SK-N-SH treated with all-trans-retinoic acid at 6 μM for 48 hours (cell line): Measurements from ENCODE around the gene SMO.

ENCODE experiments used
- ATAC-seq: fragments of 200-7000 bp; cut with Tn5 transposase; 3 replicates; pipeline ENCODE4 v1.9.1; 2020; ENCODE audit warnings: mild to moderate bottlenecking, moderate library complexity
- ARNTL ChIP-seq: fragments of 450-650 bp; formaldehyde crosslinking; IDR thresholded peaks from 2 replicates; pipeline ENCODE4 v1.5.0; 2020; ENCODE audit warnings: low read depth, mild to moderate bottlenecking, moderate library complexity, borderline replicate concordance
- BACH2 ChIP-seq: fragments of 250-450 bp; sonication (Bioruptor Pico); IDR thresholded peaks from 2 replicates; pipeline ENCODE4 v1.9.0; 2021; ENCODE audit warnings: mild to moderate bottlenecking, borderline replicate concordance
- CSDC2 ChIP-seq: fragments of 250-450 bp; sonication (Bioruptor Pico); IDR thresholded peaks from 2 replicates; pipeline ENCODE4 v1.5.0; 2020; ENCODE audit warnings: mild to moderate bottlenecking, moderate library complexity
- ESRRG ChIP-seq: fragments of 250-450 bp; sonication (Bioruptor Pico); IDR thresholded peaks from 2 replicates; pipeline ENCODE4 v1.6.1; 2021; ENCODE audit warnings: mild to moderate bottlenecking
- GLIS3 ChIP-seq: fragments of 250-450 bp; sonication (Bioruptor Pico); IDR thresholded peaks from 2 replicates; pipeline ENCODE4 v1.5.0; 2020; ENCODE audit warnings: mild to moderate bottlenecking, moderate library complexity
- ISL1 ChIP-seq: fragments of 250-450 bp; sonication (Bioruptor Pico); IDR thresholded peaks from 2 replicates; pipeline ENCODE4 v2.1.2; 2022; ENCODE audit warnings: mild to moderate bottlenecking, moderate library complexity
- PPARA ChIP-seq: fragments of 250-450 bp; sonication (Bioruptor Pico); IDR thresholded peaks from 2 replicates; pipeline ENCODE4 v1.5.0; 2020; ENCODE audit warnings: mild to moderate bottlenecking, borderline replicate concordance
- RARB ChIP-seq: fragments of 250-450 bp; sonication (Bioruptor Pico); IDR thresholded peaks from 2 replicates; pipeline ENCODE4 v1.8.0; 2021; ENCODE audit warnings: mild to moderate bottlenecking, moderate library complexity
- SNAI2 ChIP-seq: fragments of 250-450 bp; sonication (Bioruptor Pico); IDR thresholded peaks from 2 replicates; pipeline ENCODE4 v1.5.0; 2020; ENCODE audit warnings: mild to moderate bottlenecking, moderate library complexity
- TCF4 ChIP-seq: fragments of 250-450 bp; sonication (Bioruptor Pico); IDR thresholded peaks from 2 replicates; pipeline ENCODE4 v1.8.0; 2021; ENCODE audit warnings: mild to moderate bottlenecking, moderate library complexity, borderline replicate concordance
- TOX ChIP-seq: fragments of 250-450 bp; sonication (Bioruptor Pico); IDR thresholded peaks from 2 replicates; pipeline ENCODE4 v1.8.0; 2021; ENCODE audit warnings: mild to moderate bottlenecking, moderate library complexity, borderline replicate concordance
- ZC3H10 ChIP-seq: fragments of 250-450 bp; sonication (Bioruptor Pico); IDR thresholded peaks from 2 replicates; pipeline ENCODE4 v1.5.1; 2021; ENCODE audit warnings: mild to moderate bottlenecking, moderate library complexity
- ZFP3 ChIP-seq: fragments of 250-450 bp; sonication (Bioruptor Pico); IDR thresholded peaks from 2 replicates; pipeline ENCODE4 v1.5.0; 2020; ENCODE audit warnings: mild to moderate bottlenecking, moderate library complexity
- ZFP30 ChIP-seq: fragments of 450-650 bp; formaldehyde crosslinking; IDR thresholded peaks from 2 replicates; pipeline ENCODE4 v1.5.0; 2022; ENCODE audit warnings: mild to moderate bottlenecking, moderate library complexity
- ZNF565 ChIP-seq: fragments of 450-650 bp; formaldehyde crosslinking; conservative IDR thresholded peaks from 2 replicates; pipeline ENCODE4 v1.5.0; 2020; ENCODE audit warnings: low read depth, mild to moderate bottlenecking, moderate library complexity
- ZNF70 ChIP-seq: fragments of 450-650 bp; formaldehyde crosslinking; IDR thresholded peaks from 2 replicates; pipeline ENCODE4 v1.5.0; 2020; ENCODE audit warnings: mild to moderate bottlenecking, moderate library complexity
- ZNF8 ChIP-seq: fragments of 450-650 bp; formaldehyde crosslinking; IDR thresholded peaks from 2 replicates; pipeline ENCODE4 v1.5.0; 2020; ENCODE audit warnings: mild to moderate bottlenecking, moderate library complexity
- TF ChIP-seq, protein P1 (sequence below): fragments of 250-450 bp; sonication (Bioruptor Pico); IDR thresholded peaks from 2 replicates; pipeline ENCODE4 v1.8.0; 2021; ENCODE audit warnings: low read depth, mild to moderate bottlenecking, moderate library complexity, borderline replicate concordance
- TF ChIP-seq, protein P2 (sequence below): fragments of 250-450 bp; sonication (Bioruptor Pico); IDR thresholded peaks from 2 replicates; pipeline ENCODE4 v1.8.0; 2020; ENCODE audit warnings: mild to moderate bottlenecking, moderate library complexity, borderline replicate concordance
- TF ChIP-seq, protein P3 (sequence below): fragments of 250-450 bp; sonication (Bioruptor Pico); IDR thresholded peaks from 2 replicates; pipeline ENCODE4 v1.5.1; 2021; ENCODE audit warnings: mild to moderate bottlenecking, moderate library complexity
- TF ChIP-seq, protein P4 (sequence below): fragments of 250-450 bp; sonication (Bioruptor Pico); IDR thresholded peaks from 2 replicates; pipeline ENCODE4 v1.5.1; 2020; ENCODE audit warnings: low read depth, mild to moderate bottlenecking, moderate library complexity
- TF ChIP-seq, protein P5 (sequence below): fragments of 250-450 bp; sonication (Bioruptor Pico); IDR thresholded peaks from 2 replicates; pipeline ENCODE4 v1.5.0; 2020; ENCODE audit warnings: mild to moderate bottlenecking, moderate library complexity

The SMO gene

DNA sequence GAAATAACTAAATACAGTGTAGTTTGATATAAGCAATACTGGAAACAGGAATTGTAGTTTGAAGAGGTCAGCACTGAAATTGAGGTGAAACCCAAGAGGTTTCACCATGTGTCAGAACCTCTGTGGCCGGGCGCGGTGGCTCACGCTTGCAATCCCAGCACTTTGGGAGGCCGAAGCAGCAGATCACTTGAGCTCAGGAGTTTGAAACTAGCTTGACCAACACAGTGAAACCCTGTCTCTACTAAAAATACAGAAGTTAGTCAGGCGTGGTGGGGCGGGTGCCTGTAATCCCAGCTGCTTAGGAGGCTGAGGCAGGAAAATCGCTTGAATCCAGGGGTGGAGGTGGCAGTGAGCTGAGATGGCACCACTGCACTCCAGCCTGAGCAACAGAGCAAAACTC lies 50.1 kb downstream of the SMO start:
- TF ChIP-seq ZNF565 (CRISPR knock-in tag): no peak
- TF ChIP-seq RARB (CRISPR knock-in tag): no peak
- no peak for TF ChIP-seq GLIS3 (CRISPR knock-in tag)
- ATAC-seq: no peak

DNA sequence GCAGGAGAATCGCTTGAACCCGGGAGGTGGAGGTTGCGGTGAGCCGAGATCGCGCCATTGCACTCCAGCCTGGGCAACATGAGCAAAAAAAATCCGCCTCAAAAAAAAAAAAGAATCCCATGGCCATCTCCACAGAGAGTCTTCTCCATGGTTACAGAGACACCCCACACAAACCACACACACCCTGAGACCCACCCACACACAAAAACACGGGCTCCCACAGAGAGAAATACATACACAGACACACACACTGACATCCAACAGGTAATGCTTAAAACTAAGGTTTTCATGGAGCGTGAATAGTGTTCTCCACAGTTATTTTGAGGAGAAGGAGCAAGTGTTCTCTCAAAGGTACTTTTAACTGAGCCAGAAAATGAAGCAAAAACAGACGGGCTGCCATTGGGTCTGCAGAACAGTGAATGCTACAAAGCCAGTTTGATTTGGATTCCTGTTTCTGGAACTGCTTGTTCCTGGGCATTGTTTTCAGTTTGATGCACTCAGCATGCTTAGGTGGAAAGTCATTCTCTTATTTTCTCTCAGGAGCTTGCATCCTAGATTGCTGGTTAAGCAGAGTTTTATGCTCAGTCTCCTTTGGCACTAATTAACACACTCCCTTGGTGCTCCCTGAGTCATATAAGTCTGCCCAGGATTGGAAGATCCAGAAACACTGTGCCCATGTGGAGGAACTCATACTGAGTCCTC lies 51.8 kb downstream of the SMO start:
- TF ChIP-seq, protein P1, sequence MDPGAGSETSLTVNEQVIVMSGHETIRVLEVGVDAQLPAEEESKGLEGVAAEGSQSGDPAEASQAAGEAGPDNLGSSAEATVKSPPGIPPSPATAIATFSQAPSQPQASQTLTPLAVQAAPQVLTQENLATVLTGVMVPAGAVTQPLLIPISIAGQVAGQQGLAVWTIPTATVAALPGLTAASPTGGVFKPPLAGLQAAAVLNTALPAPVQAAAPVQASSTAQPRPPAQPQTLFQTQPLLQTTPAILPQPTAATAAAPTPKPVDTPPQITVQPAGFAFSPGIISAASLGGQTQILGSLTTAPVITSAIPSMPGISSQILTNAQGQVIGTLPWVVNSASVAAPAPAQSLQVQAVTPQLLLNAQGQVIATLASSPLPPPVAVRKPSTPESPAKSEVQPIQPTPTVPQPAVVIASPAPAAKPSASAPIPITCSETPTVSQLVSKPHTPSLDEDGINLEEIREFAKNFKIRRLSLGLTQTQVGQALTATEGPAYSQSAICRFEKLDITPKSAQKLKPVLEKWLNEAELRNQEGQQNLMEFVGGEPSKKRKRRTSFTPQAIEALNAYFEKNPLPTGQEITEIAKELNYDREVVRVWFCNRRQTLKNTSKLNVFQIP (CRISPR knock-in tag): no peak
- no peak for TF ChIP-seq ARNTL
- TF ChIP-seq TCF4 (CRISPR knock-in tag): no peak
- TF ChIP-seq ZNF8 (CRISPR knock-in tag): no peak
- TF ChIP-seq RARB (CRISPR knock-in tag): no peak
- TF ChIP-seq TOX: no peak
- TF ChIP-seq, protein P2, sequence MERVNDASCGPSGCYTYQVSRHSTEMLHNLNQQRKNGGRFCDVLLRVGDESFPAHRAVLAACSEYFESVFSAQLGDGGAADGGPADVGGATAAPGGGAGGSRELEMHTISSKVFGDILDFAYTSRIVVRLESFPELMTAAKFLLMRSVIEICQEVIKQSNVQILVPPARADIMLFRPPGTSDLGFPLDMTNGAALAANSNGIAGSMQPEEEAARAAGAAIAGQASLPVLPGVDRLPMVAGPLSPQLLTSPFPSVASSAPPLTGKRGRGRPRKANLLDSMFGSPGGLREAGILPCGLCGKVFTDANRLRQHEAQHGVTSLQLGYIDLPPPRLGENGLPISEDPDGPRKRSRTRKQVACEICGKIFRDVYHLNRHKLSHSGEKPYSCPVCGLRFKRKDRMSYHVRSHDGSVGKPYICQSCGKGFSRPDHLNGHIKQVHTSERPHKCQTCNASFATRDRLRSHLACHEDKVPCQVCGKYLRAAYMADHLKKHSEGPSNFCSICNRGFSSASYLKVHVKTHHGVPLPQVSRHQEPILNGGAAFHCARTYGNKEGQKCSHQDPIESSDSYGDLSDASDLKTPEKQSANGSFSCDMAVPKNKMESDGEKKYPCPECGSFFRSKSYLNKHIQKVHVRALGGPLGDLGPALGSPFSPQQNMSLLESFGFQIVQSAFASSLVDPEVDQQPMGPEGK (CRISPR knock-in tag): no peak
- TF ChIP-seq SNAI2: no peak
- TF ChIP-seq, protein P3, sequence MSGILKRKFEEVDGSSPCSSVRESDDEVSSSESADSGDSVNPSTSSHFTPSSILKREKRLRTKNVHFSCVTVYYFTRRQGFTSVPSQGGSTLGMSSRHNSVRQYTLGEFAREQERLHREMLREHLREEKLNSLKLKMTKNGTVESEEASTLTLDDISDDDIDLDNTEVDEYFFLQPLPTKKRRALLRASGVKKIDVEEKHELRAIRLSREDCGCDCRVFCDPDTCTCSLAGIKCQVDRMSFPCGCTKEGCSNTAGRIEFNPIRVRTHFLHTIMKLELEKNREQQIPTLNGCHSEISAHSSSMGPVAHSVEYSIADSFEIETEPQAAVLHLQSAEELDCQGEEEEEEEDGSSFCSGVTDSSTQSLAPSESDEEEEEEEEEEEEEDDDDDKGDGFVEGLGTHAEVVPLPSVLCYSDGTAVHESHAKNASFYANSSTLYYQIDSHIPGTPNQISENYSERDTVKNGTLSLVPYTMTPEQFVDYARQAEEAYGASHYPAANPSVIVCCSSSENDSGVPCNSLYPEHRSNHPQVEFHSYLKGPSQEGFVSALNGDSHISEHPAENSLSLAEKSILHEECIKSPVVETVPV: no peak
- TF ChIP-seq ZC3H10 (CRISPR knock-in tag): no peak
- no peak for TF ChIP-seq ZFP30 (CRISPR knock-in tag)
- no peak for TF ChIP-seq ZNF565 (CRISPR knock-in tag)
- no peak for TF ChIP-seq CSDC2
- TF ChIP-seq ZNF70 (CRISPR knock-in tag): no peak
- no peak for TF ChIP-seq ZFP3 (CRISPR knock-in tag)
- TF ChIP-seq, protein P4, sequence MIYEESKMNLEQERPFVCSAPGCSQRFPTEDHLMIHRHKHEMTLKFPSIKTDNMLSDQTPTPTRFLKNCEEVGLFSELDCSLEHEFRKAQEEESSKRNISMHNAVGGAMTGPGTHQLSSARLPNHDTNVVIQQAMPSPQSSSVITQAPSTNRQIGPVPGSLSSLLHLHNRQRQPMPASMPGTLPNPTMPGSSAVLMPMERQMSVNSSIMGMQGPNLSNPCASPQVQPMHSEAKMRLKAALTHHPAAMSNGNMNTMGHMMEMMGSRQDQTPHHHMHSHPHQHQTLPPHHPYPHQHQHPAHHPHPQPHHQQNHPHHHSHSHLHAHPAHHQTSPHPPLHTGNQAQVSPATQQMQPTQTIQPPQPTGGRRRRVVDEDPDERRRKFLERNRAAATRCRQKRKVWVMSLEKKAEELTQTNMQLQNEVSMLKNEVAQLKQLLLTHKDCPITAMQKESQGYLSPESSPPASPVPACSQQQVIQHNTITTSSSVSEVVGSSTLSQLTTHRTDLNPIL (CRISPR knock-in tag): no peak
- TF ChIP-seq ISL1 (CRISPR knock-in tag): no peak
- TF ChIP-seq, protein P5, sequence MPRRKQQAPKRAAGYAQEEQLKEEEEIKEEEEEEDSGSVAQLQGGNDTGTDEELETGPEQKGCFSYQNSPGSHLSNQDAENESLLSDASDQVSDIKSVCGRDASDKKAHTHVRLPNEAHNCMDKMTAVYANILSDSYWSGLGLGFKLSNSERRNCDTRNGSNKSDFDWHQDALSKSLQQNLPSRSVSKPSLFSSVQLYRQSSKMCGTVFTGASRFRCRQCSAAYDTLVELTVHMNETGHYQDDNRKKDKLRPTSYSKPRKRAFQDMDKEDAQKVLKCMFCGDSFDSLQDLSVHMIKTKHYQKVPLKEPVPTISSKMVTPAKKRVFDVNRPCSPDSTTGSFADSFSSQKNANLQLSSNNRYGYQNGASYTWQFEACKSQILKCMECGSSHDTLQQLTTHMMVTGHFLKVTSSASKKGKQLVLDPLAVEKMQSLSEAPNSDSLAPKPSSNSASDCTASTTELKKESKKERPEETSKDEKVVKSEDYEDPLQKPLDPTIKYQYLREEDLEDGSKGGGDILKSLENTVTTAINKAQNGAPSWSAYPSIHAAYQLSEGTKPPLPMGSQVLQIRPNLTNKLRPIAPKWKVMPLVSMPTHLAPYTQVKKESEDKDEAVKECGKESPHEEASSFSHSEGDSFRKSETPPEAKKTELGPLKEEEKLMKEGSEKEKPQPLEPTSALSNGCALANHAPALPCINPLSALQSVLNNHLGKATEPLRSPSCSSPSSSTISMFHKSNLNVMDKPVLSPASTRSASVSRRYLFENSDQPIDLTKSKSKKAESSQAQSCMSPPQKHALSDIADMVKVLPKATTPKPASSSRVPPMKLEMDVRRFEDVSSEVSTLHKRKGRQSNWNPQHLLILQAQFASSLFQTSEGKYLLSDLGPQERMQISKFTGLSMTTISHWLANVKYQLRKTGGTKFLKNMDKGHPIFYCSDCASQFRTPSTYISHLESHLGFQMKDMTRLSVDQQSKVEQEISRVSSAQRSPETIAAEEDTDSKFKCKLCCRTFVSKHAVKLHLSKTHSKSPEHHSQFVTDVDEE (CRISPR knock-in tag): no peak
- no peak for TF ChIP-seq ESRRG (CRISPR knock-in tag)
- no peak for TF ChIP-seq PPARA (CRISPR knock-in tag)
- TF ChIP-seq, all 23 proteins: peak for 0
- peak; percentile 31; the same call in 2 of the 3 replicates for ATAC-seq

DNA sequence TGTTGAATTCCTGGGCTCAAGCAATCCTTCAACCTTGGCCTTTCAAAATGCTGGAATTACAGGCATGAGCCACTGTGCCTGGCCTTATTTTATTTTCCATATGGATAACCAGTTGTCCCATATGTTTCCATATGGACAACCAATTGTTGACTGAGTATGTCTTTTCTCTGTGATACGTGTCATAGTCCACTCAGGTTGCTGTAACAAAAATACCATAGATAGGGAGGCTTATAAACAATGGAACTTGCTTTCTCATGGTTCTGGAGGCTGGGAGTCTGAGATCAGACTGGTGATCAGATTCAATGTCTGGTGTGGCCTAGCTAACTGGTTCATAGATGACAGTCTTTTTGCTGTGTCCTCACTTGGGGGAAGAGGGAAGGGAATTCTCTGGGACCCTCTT lies 55.8 kb downstream of the SMO start:
- no peak for ATAC-seq
- TF ChIP-seq BACH2 (no peak), TCF4 (CRISPR knock-in tag) (no peak), ZNF565 (CRISPR knock-in tag) (no peak)
